Peyer's patch (tissue), 4 donors: ENCODE measurements around the gene NDST4.

ENCODE experiments used
- CTCF ChIP-seq, 6 experiments: fragments of 450-650 bp in 4 of 6; fragments of 200-600 bp in 2 of 6; sonication (generic) in 1 of 6; IDR thresholded peaks; one replicate each; pipeline ENCODE4 v1.5.1; 2017 to 2019; ENCODE audit warnings: antibody characterized with exemption in 6 of 6, mild to moderate bottlenecking in 3 of 6, moderate library complexity in 1 of 6
- POLR2A ChIP-seq, 2 donors: fragments of 450-650 bp; IDR thresholded peaks; one replicate each; pipeline ENCODE4 v1.5.1; 2017; ENCODE audit warnings: antibody characterized with exemption in 2 of 2, mild to moderate bottlenecking in 2 of 2, moderate library complexity in 2 of 2

GRCh38 chr4:114811564-114812301 lies 301.7 kb downstream of the NDST4 start:
- no peak for TF ChIP-seq CTCF (IDR thresholded peaks at IDR 0.05)
- no peak for TF ChIP-seq POLR2A (IDR thresholded peaks at IDR 0.05)
